Fibroblast of peridontal ligament (primary cell): ENCODE results near the gene TEX2.
A peak's percentile ranks its signal among the peaks of the same experiment; 100 is the strongest.

Source experiments
- DNase-seq: peaks from one replicate; pipeline ENCODE4 v3.0.0-alpha.2; 2010; ENCODE audit errors: extremely low read depth

Gene TEX2

GRCh38 chr17:64269687-64270649, 6.9 kb upstream of the TEX2 start:
- DNase-seq = no peak

DNA sequence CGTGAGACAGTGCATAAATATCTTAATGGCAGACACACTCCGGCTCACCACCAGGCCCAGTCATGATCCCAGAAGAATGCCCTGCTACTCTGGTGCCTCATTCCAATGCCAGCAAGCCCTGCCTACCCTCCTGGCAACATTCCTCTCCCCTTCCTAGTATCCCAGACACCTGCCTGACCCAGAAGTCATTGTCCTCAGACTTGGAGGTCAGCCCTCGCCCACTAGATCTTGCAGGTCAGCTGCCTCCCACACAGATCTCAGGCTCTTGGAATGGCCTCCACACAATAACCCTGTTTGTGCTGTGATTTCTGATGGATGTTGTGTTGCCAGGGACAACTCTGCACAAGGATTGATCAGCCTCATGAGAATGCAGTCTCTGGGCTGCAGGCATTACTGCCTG, 1.8 kb upstream of the TEX2 start:
- DNase-seq = no peak

GRCh38 chr17:64262198-64262999, 661 bp downstream of the TEX2 start:
- peak; percentile 19 for DNase-seq

DNA sequence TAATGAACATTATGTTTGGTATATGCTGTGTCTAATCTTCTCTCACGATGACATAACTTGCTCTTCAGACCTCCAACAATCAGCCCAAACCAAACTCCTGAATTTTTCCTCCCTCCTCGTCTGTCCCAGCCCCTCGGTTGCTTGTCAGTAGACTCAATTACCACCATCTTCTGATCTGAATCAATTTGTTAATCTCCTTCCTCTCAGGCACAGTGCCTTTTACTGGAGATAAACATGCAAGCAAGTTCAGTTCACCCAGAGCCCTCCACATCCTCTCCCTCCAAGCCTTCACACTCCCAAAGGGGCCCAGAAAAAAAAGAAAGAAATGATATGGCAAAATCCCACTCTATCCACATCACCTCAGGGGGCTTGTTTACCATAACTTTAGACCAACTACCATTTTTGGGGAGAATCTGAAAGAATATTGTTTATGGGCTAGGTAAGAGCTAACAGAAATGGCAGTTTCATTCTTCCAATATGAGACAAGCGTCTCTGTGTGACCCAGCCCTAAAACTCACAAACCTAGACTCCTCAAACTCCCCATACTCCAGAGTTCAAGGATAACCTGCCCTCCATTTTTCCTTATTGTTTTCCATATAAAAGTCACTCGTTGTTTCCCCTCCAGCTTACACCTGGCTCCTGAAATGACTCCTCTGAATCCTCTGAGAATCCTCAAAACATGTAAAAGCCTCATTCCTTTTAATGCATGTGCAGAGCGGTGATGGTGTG, 1.5 kb downstream of the TEX2 start:
- DNase-seq = no peak

- no peak for DNase-seq
Observed at GRCh38 chr17:64260886-64261285, 2.2 kb downstream of the TEX2 start.

DNA sequence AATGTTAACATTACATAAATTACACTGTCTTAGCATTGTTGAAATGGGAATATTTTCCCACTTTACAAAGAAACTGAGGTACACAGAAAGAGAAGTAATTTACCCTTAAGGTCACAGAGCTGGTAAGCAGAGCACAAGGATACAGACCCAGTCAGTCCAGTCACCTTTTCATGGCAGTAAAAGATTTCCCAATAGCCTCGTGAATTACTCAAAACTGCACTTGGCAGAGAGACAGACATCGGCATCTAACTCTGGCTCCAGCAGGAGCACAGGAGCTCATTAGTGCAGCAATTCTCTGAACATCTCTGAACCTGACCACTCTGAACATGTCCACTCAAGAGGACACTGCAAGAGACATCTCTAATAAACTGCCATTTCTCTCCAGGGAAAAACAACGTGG, 3.1 kb downstream of the TEX2 start:
- peak; percentile 67 for DNase-seq

- DNase-seq = no peak
Observed at GRCh38 chr17:64259426-64259825, 3.6 kb downstream of the TEX2 start.

GRCh38 chr17:64256913-64257807, 5.9 kb downstream of the TEX2 start:
- DNase-seq = no peak

GRCh38 chr17:64255764-64256163, 7.3 kb downstream of the TEX2 start:
- no peak for DNase-seq

DNA sequence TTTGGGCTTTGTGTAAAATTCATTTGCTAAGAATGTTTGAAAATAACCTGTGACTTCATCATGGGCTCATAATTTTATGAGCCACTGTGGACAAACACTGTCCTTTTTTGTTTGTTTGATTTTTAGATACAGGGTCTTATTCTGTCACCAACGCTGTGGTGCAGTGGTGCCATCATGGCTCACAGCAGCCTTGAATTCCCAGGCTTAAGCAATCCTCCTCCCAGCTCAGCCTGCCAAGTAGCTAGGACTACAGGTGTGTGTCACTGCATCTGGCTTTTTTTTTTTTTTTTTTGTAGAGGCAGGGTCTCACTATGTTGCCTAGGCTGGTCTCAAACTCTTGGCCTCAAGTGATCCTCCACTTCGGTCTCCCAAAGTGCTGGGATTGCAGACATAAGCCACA, 8.3 kb downstream of the TEX2 start:
- DNase-seq = no peak

DNA sequence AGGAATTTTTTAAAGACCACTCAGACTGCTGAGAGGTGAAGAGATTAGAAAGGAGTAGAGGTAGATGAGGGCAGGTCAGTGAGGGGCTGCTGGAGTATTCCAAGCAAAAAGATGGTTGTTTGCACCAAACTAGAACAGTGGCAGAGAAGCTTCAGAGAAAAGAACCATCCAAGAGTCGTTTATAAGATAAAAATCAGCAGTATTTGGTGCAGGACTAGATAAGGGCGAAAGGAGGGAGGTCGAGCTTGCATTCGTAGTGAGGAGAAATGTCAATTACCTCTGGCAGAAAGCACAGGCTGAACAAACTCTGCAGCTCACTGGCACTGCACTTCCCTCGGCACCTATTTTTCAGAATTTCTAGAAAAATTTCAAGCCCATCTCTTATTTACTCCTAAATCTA, 9.6 kb downstream of the TEX2 start:
- DNase-seq = no peak

- DNase-seq = no peak
Observed at GRCh38 chr17:64252831-64253230, 10.2 kb downstream of the TEX2 start.

DNA sequence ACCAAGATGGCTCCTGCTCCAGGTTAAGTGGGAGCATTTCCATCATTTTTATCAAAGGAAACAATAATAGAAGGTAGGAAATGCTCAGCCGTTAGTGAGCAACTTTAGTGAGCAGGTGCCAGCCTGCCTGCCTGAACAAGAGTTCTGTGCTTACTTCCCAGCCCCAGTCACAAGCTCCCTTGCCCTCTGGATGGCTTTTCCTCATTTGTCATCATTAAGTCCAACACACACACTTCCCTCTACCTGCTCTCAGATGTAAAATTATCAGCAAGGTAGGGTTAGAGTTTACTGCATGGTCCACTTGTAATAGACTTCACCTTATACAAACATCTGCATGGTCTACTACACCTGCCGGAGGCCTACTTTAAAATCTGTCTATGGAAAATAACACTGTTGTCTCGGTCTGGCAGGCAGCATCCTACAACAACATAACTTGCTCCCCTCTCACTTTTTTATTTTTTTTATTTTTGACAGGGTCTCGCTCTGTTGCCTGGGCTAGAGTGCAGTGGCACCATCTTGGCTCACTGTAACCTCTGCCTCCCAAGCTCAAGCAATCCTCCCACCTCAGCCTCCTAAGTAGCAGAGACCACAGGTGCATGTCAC, 12.7 kb downstream of the TEX2 start:
- no peak for DNase-seq

GRCh38 chr17:64247836-64248235, 15.2 kb downstream of the TEX2 start:
- DNase-seq = no peak

GRCh38 chr17:64245218-64246145, 17.6 kb downstream of the TEX2 start:
- DNase-seq = no peak

GRCh38 chr17:64244165-64244564, 18.9 kb downstream of the TEX2 start:
- DNase-seq = no peak

DNA sequence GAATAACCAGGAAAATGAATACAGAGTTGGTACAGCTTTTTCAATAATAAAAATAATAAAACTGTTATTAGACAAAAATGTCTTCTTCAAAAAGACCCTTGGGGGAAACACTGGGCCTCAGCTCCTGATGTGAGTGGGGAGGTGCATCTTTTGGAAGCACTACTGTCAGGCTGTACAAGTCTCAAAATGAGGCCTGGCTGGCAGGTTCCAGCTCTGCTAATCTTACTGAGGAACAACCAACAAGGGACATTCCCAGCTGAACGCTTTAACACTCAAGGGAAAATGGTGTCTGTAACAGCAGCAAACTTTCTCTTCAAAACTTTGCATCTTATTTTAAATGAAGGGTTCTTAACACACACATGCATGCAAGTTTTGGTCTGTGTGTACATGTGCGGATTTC, 19.7 kb downstream of the TEX2 start:
- DNase-seq = no peak

GRCh38 chr17:64242633-64243032, 20.4 kb downstream of the TEX2 start:
- no peak for DNase-seq

DNA sequence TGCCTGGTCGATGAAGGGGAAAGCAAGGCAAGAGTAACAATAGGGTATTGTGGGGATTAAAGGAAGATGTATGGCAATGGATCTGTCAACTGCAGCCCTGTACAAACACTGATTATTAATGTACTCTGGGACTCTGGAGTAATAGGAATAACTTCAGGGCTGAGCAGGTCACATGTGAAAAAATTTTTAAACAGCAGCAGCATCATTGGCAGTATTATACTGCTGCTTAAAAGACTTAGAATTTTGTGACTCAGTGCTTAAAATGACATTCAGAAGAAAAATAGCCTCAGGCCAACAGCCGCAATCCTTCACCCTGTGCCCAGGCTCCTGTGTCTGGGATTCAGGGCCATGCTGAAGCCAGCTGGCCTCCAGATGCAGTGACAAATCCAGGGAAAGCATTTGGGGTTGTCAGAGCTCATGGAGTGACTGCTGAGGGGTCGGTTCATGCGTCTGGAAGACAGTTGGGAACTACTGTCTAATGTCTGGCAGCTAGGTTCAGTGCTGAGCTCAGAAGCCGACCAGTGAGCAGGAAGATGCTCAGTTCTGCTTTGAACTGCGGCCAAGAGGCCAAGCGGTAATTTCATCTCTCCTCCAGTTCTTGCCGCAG, 22.2 kb downstream of the TEX2 start:
- peak; percentile 62 for DNase-seq
